ENCODE results near the gene FLNB.

The FLNB gene

GRCh38 chr3:58010562-58010961 lies 2.3 kb downstream of the FLNB start:
- DNase-seq: no peak

GRCh38 chr3:58011580-58011979 lies 3.4 kb downstream of the FLNB start:
- DNase-seq: no peak

GRCh38 chr3:58012302-58012701 lies 4.1 kb downstream of the FLNB start:
- DNase-seq: no peak

- DNase-seq: no peak
These were observed 4.9 kb downstream of the FLNB start for GRCh38 chr3:58013099-58013498.

- DNase-seq: no peak
These were observed 5.9 kb downstream of the FLNB start for GRCh38 chr3:58013973-58014649.

GRCh38 chr3:58015520-58015915 lies 7.3 kb downstream of the FLNB start:
- no peak for DNase-seq

- DNase-seq: no peak
These were observed 8.5 kb downstream of the FLNB start for GRCh38 chr3:58016710-58017109.

GRCh38 chr3:58018892-58019742 lies 10.9 kb downstream of the FLNB start:
- DNase-seq: no peak

GRCh38 chr3:58020783-58021071 lies 12.5 kb downstream of the FLNB start:
- DNase-seq: no peak

GRCh38 chr3:58021072-58021959 lies 13.1 kb downstream of the FLNB start:
- DNase-seq: no peak

- DNase-seq: no peak
These were observed 13.7 kb downstream of the FLNB start for GRCh38 chr3:58021962-58022361.

- DNase-seq: no peak
These were observed 14.3 kb downstream of the FLNB start for GRCh38 chr3:58022490-58022889.

- no peak for DNase-seq
These were observed 15.3 kb downstream of the FLNB start for GRCh38 chr3:58023531-58023930.

- DNase-seq: no peak
These were observed 17.2 kb downstream of the FLNB start for GRCh38 chr3:58025406-58025805.

- DNase-seq: no peak
These were observed 17.8 kb downstream of the FLNB start for GRCh38 chr3:58025837-58026569.

- DNase-seq: no peak
These were observed 18.4 kb downstream of the FLNB start for GRCh38 chr3:58026598-58026997.

GRCh38 chr3:58027704-58028317 lies 19.6 kb downstream of the FLNB start:
- DNase-seq: no peak

GRCh38 chr3:58028902-58029301 lies 20.7 kb downstream of the FLNB start:
- DNase-seq: no peak

- DNase-seq: no peak
These were observed 21.8 kb downstream of the FLNB start for GRCh38 chr3:58029842-58030584.

- no peak for DNase-seq
These were observed 24.0 kb downstream of the FLNB start for GRCh38 chr3:58032186-58032585.

GRCh38 chr3:58034738-58035523 lies 26.7 kb downstream of the FLNB start:
- DNase-seq: no peak
